IMR-90 (cell line): ENCODE results near the gene ARMC10.

ENCODE experiments used
- BHLHE40 ChIP-seq: fragments of 150-350 bp; IDR thresholded peaks from 2 replicates; pipeline ENCODE4 v1.6.1; 2016; ENCODE audit warnings: mild to moderate bottlenecking, low read depth, low read length
- CEBPB ChIP-seq: IDR thresholded peaks from 2 replicates; pipeline ENCODE4 v1.6.1; 2012; ENCODE audit warnings: low read depth, low read length, improper control_type of control experiment
- CHD1 ChIP-seq: IDR thresholded peaks from 2 replicates; pipeline ENCODE4 v1.6.1; 2012; ENCODE audit warnings: low read depth, low read length, improper control_type of control experiment
- CTCF ChIP-seq: conservative IDR thresholded peaks from 2 replicates; pipeline ENCODE4 v1.5.1; 2012; ENCODE audit warnings: mild to moderate bottlenecking, low read depth, low read length, improper control_type of control experiment
- MAFK ChIP-seq: IDR thresholded peaks from 2 replicates; pipeline ENCODE4 v1.6.1; 2012; ENCODE audit warnings: low read depth, low read length, improper control_type of control experiment
- MAZ ChIP-seq: IDR thresholded peaks from 2 replicates; pipeline ENCODE4 v1.6.1; 2012; ENCODE audit warnings: low read depth, mild to moderate bottlenecking, low read length, improper control_type of control experiment, moderate library complexity, borderline replicate concordance
- MXI1 ChIP-seq: IDR thresholded peaks from 2 replicates; pipeline ENCODE4 v1.6.1; 2012; ENCODE audit warnings: low read depth, mild to moderate bottlenecking, low read length, moderate library complexity, borderline replicate concordance
- POLR2A ChIP-seq: IDR thresholded peaks from 2 replicates; pipeline ENCODE4 v1.6.1; 2012; ENCODE audit warnings: mild to moderate bottlenecking, low read depth, low read length
- RAD21 ChIP-seq: IDR thresholded peaks from 2 replicates; pipeline ENCODE4 v1.6.1; 2012; ENCODE audit warnings: low read length, improper control_type of control experiment
- RCOR1 ChIP-seq: IDR thresholded peaks from 2 replicates; pipeline ENCODE4 v1.6.1; 2012; ENCODE audit warnings: mild to moderate bottlenecking, low read length, improper control_type of control experiment; ENCODE audit not compliant: insufficient replicate concordance
- RFX5 ChIP-seq: IDR thresholded peaks from 2 replicates; pipeline ENCODE4 v1.8.0; 2012; ENCODE audit warnings: low read depth, mild to moderate bottlenecking, low read length, moderate library complexity
- SMC3 ChIP-seq: fragments of 150-350 bp; IDR thresholded peaks from 2 replicates; pipeline ENCODE4 v1.6.1; 2016; ENCODE audit warnings: low read depth, mild to moderate bottlenecking, antibody characterized with exemption, low read length, moderate library complexity
- USF2 ChIP-seq: fragments of 150-350 bp; IDR thresholded peaks from 2 replicates; pipeline ENCODE4 v1.6.1; 2017; ENCODE audit warnings: mild to moderate bottlenecking, antibody characterized with exemption, low read length, low read depth

GRCh38 chr7:103059471-103059870, 15.5 kb upstream of the ARMC10 start:
- TF ChIP-seq CTCF (no peak), CEBPB (peak; percentile 73), CHD1 (no peak), POLR2A (no peak), MXI1 (no peak), RFX5 (no peak), RCOR1 (no peak), MAFK (no peak), USF2 (no peak), RAD21 (no peak), MAZ (no peak), SMC3 (no peak), BHLHE40 (no peak)
